Left kidney (tissue), 1 donor: ENCODE measurements around the gene RREB1. TPM values are rescaled to one million over a fixed set of nuclear protein-coding genes. Genes with fewer than 3 reads are reported as not detected.

Experiments
- polyA plus RNA-seq: library from polyadenylated mRNA; unstranded; fragments of 120-200 nt; gene quantifications from one replicate; pipeline ENCODE4 v1.2.1, GENCODE V29; 2013; ENCODE audit not compliant: insufficient read length

Gene RREB1
- polyA plus RNA-seq, 1 donor, result 23.9 TPM

Other genes starting within 250 kb of the RREB1 start
- gene SSR1, start 205.2 kb downstream of the RREB1 start, polyA plus RNA-seq, result 134 TPM